HEK293T (cell line): Measurements from ENCODE around the gene COASY.

Experiments
- FOXK2 ChIP-seq: fragments of 450-650 bp; IDR thresholded peaks from 2 replicates; pipeline ENCODE4 v1.6.1; 2016; ENCODE audit warnings: mild to moderate bottlenecking
- FOXM1 ChIP-seq: fragments of 450-650 bp; IDR thresholded peaks from 2 replicates; pipeline ENCODE4 v1.6.1; 2017; ENCODE audit warnings: mild to moderate bottlenecking, borderline replicate concordance

GRCh38 chr17:42562388-42563142 is 617 bp downstream of the COASY start:
- TF ChIP-seq FOXK2 (no peak), FOXM1 (no peak)
